T47D (cell line): ENCODE results near the gene NAA25.
"Not testable (repeated sequence)": the region's sequence is repeated elsewhere in the genome, so short reads cannot be mapped to it uniquely, and the experiment has no call there.

Source experiments
- DNase-seq, 2 experiments: peaks; one replicate each; pipeline versions ENCODE4 v3.0.0 to v3.0.0-alpha.2; 2011 to 2012; ENCODE audit warnings: low read depth in 1 of 2, low spot score in 1 of 2
- JUND ChIP-seq: IDR thresholded peaks from 2 replicates; pipeline ENCODE4 v1.6.1; 2012; ENCODE audit warnings: low read depth
- in situ Hi-C: cut with HindIII; loops from 2 replicates; pipeline ENCODE4 v1.10.0; 2016; ENCODE audit warnings: low sequenced_read_pairs, low pct_unique_long_range_greater_than_20kb

Gene NAA25

DNA sequence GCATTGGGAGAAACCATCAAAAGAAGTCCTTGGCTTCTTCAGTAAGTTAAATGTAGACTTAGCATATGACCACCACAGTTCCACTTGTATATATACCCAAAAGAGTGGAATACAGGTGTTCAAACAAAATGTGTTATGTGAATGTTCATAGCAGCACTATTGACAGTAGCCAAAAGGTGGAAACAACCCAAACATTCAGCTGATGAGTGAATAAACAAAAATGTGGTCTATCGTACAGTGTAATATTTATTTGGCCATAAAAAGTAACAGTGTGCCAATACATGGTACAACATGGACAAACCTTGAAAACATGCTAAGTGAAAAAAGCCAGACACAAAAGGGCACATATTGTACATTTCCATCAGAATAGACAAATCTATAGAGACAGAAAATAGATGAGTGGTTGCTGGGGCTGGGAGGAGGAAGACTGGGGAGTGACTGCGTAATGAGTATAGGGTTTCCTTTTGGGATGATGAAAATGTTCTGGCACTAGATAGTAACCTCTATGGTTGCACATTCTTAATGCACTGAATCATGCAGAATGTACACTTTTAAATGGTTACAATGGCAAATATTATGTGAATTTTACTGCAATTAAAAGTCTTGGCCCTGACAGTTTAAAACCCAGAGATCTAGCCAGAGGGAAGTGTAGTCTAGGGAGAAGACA is 89.9 kb downstream of the NAA25 start:
- TF ChIP-seq JUND: no peak
- DNase-seq: no peak
- in situ Hi-C loops: no loop called here

DNA sequence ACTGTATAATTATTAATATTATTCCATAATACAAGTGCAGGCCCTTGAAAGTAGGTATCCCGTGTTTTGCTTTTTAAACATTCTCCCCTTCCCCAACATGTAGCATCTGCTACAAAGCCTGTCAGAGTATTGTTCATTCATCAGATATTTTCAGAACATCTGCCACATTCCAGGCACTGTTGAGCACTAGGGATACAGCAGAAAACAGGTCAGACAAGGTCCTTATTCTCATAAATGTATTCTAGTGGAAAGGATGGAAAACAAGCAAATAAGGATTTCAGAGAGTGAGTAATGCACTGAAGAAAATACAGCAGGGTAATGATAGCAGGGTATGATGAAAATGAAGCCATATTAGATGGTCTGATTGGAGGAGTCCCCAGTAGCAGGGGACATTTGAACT is 91.5 kb downstream of the NAA25 start:
- in situ Hi-C loops: no loop called here
- DNase-seq: no peak
- no peak for TF ChIP-seq JUND

DNA sequence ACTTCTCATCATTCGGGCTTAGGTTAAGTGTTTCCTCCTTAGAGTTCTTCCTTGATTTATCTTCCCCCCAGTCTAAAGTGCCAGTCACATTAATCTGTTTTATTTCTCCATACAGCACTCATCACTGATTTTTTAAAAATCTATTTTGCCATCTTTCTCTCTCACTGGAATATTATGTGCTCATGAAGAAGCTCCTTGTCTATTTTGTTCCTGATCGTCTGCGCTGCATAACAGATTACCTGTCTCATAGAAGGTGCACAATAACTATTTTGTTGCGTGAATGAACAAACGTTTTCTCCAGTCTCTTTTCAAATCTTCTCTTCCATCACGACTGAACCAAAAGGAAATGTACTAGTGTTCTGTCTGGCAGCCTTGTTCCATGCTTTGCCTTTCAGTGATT is 92.6 kb downstream of the NAA25 start:
- DNase-seq: no peak
- in situ Hi-C loops: no loop called here
- TF ChIP-seq JUND: no peak

DNA sequence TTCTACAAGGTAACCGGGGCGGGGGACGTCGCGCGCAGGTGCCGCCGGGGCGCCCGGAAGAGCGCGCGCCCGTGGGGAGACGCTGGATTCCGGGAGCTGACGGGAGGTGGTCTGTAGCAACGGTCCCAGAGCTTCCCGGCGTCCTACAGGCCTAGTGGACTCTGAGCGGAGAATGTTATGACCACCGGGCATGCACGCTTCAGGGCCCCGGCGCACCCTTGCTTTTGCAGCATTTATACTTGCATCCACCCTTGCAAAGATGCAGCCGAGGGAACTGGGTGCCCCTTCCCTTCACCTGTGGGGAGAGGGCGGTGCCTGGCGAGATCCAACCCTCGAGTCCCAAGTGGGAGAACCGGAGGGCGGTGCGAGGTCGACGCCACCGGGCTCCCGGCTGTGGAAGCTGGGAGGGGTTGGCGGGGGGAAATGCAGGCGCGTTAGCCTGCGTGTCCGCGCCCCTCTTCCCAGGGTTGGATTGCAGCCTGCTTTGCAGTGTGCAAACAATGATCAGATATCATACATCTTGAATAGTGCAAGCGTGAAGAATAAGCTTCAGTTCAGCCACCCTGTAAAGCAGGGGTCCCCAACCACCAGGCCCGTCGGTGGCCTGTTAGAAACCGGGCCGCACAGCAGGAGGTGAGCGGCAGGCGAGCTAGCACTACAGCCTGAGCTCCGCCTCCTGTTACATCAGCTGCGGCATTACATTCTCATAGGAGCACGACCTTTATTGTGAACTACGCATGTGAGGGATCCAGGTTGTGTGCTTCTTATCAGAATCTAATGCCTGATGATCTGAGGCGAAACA is 94.8 kb downstream of the NAA25 start:
- in situ Hi-C loops: no loop called here
- TF ChIP-seq JUND: no peak
- DNase-seq: peak; percentile 55 to 85

DNA sequence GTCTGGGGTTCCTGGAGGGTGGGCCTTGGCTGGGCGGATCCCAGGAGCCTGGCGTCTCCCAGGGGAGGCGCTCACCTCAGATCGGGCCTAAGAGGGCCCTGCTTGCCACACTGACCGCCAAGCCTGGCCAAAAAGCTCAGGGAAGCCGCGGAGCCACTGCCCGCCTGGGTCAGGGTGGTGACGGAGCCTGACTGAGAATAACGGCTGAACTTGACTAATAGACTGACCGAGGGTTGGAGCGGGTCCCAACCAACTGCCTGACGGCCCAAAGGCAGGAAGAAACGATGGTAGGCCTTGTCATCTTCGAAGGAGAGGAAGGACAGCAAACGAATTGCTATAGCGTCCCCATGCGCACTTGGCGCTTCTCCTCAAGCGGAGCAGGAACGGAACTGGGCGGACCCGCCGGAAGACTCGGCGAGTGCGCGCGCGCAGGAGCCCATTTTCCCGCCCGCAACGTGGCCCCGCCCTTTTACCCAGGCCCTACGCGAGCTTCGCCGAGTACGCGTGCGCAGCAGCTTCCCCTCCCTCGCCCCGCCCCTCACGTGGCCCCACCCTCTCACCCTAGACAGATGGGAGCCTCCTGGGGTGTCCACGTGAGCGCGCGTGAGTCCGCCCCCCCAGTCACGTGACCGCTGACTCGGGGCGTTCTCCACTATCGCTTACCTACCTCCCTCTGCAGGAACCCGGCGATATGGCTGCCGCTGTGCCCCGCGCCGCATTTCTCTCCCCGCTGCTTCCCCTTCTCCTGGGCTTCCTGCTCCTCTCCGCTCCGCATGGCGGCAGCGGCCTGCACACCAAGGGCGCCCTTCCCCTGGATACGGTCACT is 95.6 kb downstream of the NAA25 start, which contains the start of the genes ERP29 and TMEM116:
ERP29 (plus strand) TSS at position 652 of the 826 bp plus-strand sequence; CDS start at position 692, 40 bp downstream.
TMEM116 (minus strand) TSS at position 391 of the 826 bp plus-strand sequence. CDS start 7,895 bp downstream, outside the sequence.
- in situ Hi-C loops: no loop called here
- no peak for TF ChIP-seq JUND
- DNase-seq: peak; percentile 100

DNA sequence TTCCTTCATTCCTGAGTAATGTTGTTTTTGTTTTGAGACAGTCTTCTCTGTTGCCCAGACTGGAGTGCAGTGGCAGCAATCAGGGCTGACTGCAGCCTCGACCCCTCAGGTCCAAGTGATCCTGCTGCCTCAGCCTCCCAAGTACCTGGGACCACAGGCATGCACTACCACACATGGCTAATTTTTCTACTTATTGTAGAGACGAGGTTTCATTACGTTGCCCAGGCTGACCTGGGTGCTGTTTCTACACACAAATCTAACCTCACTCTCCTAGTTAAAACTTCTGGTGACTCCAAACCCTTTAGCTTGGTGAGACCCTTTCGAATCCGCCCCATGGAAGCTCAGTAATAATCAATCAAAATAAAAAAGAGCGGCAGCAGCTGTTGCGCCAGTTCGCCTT is 96.9 kb downstream of the NAA25 start:
- DNase-seq: no peak
- TF ChIP-seq JUND: no peak
- in situ Hi-C loops: no loop called here

DNA sequence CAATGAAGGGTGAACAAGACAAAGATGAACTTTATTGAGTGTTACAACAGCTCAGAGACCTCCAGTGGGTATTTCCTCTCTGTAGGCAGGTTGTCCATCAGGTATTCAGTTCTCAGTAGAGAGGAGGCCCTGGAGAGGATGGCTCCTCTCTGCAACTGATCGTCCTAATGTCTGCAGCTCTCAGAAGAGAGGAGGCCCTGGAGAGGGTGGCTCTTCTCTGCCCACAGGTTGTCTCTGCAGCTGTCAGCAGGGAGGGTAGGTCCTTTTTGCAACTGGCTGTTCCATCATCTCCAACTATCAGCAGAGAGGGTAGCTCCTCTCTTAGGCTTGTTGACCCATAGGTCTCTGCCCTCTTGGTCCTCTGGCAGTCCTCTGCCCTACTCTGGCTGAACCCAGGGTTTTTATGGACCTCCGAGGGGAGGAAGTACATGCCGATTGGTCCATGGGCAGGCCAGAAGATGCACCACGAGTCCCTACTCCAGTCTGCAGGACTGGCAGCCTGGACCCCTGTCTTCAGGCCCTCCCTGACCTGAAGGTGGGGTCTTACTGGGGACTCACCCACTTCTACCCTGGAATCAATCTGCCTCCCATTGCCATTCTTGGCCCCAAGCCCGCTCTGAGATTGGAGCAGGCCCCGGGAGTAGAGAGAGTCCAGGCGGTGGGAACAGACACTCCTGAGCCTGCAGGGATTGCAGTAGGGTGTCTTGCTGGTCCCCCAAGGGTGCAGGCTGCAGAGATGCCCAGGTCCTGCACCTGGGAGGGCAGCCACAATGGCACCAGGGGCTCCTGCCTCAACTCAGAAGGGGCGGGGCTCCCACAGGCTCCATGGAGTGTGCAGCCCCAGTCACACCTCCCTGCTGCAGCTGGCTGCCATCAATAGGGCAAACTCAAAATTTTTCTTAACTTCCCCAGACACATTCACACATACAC is 97.9 kb downstream of the NAA25 start:
- DNase-seq: no peak
- no peak for TF ChIP-seq JUND
- in situ Hi-C loops: no loop called here

DNA sequence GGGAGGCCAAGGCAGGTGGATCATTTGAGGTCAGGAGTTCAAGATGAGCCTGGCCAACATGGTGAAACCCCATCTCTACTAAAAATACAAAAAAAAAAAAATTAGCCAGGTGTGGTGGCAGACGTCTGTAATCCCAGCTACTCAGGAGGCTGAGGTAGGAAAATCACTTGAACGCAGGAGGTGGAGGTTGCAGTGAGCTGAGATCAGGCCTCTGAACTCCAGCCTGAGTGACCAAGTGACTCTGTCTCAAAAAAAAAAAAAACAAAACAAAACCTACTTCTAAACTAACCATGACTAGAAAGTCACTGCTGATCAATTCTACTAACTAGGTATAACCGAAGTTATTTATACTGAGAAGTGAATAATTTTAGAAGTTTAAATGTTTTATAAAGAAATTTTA is 99.0 kb downstream of the NAA25 start:
- DNase-seq, in situ Hi-C loops: not testable (repeated sequence)

DNA sequence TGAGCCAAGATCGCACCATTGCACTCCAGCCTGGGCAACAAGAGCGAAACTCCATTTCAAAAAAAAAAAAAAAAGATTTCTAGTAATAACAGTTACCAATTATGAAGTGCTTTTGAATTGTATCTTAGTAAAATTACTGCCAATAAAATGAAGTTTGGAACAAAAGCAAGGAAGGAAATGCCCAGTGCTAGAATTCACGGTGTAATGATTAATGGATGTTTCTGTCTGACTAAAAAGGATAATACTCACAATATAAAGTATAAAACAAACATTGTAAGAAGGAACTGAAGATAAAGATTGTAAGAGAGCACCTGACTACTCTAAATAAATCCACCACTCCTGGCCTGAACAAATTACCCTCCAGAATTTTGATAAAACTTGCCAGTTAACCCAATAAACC is 99.7 kb downstream of the NAA25 start:
- no peak for DNase-seq
- in situ Hi-C loops: no loop called here
- TF ChIP-seq JUND: no peak

DNA sequence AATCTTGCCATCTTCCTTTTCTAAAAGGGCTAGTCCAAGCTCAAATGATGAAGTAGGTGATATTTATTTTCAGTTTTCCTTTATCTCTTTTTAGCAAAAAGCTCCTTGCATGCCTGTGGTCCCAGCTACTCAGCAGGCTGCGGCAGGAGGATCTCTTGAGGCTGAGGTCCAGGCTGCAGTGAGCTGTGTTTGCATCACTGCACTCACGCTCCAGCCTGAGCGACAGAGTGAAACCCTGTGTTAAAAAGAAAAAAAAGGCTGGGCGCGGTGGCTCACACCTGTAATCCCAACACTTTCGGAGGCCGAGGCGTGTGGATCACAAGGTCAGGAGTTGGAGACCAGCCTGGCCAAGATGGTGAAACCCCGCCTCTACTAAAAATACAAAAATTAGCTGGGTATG is 100.6 kb downstream of the NAA25 start:
- no peak for DNase-seq
- no peak for TF ChIP-seq JUND
- in situ Hi-C loops: no loop called here

DNA sequence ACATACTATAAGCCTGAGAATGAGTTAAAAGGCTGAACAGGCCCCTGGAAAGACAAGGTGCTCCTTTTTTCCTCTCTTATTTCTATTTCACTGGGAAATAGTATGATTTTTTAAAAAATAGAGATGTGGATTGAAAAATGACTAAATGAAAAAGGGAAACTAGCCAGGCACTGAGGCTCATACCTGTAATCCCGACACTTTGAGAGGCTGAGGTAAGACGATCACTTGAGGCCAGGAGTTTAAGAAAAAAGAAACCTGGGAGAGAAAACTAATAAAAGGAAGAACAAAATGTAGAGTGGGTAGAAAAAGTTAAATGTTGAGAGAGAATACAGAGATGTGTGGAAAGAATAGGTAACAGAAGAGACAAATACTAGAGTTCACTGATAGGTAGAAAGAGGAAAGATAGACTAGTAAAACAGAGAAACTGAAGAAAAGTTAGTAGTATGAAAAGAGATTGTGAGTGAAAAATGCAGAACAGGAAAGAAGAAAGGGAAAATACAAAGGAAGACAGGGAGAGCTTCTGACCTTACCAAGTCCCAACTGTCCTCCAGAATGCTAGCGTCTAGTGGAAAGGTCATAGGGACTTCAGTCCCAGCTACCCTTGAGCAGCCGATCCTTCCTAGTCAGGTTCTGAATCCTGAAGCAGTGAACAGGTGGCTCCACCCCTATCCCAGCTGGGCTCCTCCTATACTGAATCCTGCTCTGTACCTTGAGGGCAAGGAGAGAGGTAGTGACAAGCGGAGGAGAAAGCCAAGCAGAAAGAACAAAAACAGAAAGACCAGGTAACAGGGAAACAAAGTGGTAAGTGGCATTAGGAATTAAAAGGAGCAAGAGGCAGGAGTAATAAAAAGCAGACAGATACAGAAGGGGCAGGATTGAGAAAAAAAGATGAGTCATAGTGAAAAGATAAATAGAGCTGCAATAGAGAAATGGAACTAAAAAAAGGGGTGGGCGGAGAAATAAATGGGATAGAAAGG is 102.9 kb downstream of the NAA25 start:
- in situ Hi-C loops: no loop called here
- peak; percentile 77 to 88 for DNase-seq

More for the DNA sequence above, 102.9 kb downstream of the NAA25 start:
- TF ChIP-seq JUND: no peak
